ENCODE measurements around the gene IGSF21.

- no peak for TF ChIP-seq CTCF (conservative IDR thresholded peaks at IDR 0.05)
- no peak for TF ChIP-seq ZFX (IDR thresholded peaks at IDR 0.05)
Measured at GRCh38 chr1:18337757-18338156, 230.2 kb downstream of the IGSF21 start.
